Stimulated activated memory B cell treated with anti-CD40 and anti-IgM and Interleukin-4, amounts not matched to agents 10 μg/mL and 1 μg/mL and 100 μg/mL, for 72 hours (primary cell): ENCODE measurements around the gene CRADD.
"Not testable (repeated sequence)": the region's sequence is repeated elsewhere in the genome, so short reads cannot be mapped to it uniquely, and the experiment has no call there.

Experiments
- ATAC-seq: fragments of 150-1000 bp; cut with Tn5 transposase; 2 replicates; pipeline ENCODE4 v1.10.0; 2021
- H3K27ac Mint-ChIP-seq: one replicate; pipeline ENCODE4 v1.8.0; 2022; ENCODE audit warnings: mild to moderate bottlenecking, mixed read lengths
- H3K27me3 Mint-ChIP-seq: one replicate; pipeline ENCODE4 v1.8.0; 2022; ENCODE audit warnings: mixed read lengths
- H3K36me3 Mint-ChIP-seq: one replicate; pipeline ENCODE4 v1.8.0; 2022; ENCODE audit warnings: mixed read lengths
- H3K4me1 Mint-ChIP-seq: one replicate; pipeline ENCODE4 v1.8.0; 2022; ENCODE audit warnings: mixed read lengths
- H3K4me3 Mint-ChIP-seq: one replicate; pipeline ENCODE4 v1.8.0; 2022; ENCODE audit warnings: mild to moderate bottlenecking, moderate library complexity, mixed read lengths
- H3K9me3 Mint-ChIP-seq: one replicate; pipeline ENCODE4 v1.8.0; 2022; ENCODE audit warnings: mixed read lengths

CRADD gene

DNA sequence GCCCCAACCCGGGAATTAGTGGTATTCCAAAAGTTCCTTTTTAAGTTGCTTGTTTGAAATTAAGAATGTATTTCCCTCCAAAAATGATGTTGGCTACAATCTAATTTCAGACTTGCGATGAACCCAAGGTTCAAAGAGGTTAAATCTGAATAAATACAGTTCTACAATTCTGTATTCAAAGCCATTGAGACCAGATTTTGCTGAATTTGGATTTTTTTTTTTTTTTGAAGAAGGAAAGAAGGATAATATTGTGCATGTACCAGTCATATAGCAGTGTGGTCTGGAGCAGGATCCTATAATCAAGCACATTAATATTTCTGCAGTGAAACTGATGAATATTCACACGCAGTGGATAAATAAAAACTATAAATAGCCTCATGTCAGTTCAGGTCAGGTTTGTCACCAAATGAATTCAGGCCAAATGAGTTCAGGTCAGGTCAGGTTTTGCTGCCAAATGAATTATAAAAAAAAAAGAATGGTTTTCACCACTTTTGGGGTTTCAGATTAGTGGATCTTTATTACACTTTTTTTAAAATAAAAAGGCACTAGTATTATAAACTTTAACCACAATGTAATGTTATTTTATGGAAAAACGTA, 69.5 kb downstream of the CRADD start:
- Mint-ChIP-seq H3K9me3 (no peaks in the 10 kb centered on the region), H3K36me3 (no peaks in the 10 kb centered on the region), H3K4me3 (no peak overlapping the region), H3K4me1 (peaks cover 20% of the 10 kb centered on the region), H3K27ac (no peak overlapping the region), H3K27me3 (no peaks in the 10 kb centered on the region)
- ATAC-seq: no peak

DNA sequence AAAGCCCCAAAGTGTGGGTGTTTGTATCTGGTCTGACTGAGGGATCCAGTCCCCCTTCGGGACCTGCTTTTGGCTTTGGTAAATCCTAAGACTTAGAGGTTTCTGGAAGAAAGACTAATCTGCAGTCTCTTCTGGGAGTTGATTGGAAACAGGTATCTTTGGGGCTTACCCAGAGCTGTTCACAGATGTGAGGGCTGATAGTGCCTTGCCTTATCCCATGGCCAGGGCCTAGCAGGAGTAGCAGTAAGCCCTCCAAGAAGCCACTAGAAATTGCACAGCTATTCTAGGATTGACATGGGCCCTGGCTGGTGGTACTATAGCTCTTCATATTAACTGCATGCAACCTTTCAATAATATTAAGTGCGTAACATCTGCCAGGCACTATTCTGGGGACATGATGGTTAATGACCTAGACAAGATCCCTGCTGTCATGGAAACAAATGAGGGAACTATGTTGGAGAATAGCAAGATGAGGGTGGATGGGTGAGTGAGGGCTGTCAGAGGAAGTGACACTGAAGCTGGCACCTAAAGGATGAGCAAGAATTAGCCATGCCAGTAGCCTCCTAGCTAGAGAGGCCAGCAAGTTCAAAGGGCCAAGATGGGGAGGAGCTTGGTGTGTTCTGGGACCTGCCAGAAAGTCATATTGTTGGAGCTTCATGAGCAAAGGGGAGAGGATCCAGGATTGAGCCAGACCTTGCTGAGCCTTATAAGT, 71.7 kb downstream of the CRADD start:
- peaks cover 9% of the 10 kb centered on the region for H3K9me3 Mint-ChIP-seq
- no peak for ATAC-seq
- H3K27me3 Mint-ChIP-seq: no peaks in the 10 kb centered on the region
- H3K36me3 Mint-ChIP-seq: peaks cover 15% of the 10 kb centered on the region
- H3K27ac Mint-ChIP-seq: no peak overlapping the region
- H3K4me1 Mint-ChIP-seq: peaks cover 15% of the 10 kb centered on the region
- no peak overlapping the region for H3K4me3 Mint-ChIP-seq

DNA sequence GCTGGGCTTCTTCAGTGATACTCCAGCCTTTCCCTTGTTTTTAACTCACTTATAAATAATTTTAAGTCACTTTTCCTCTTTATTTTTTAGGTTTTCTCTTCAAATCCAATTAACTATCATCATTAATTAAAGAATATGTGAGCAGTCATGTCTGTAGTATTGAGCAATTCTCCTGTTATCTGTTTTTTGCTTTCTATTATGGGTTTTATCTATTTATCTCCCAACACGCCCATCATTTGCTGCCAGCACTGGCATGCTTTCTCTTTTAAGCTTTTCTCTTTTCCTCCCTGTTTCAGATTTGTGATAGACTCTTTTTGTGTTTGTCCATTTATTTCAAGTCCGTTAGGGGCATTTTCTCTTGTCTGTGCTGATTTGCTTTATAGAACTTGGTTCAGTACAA, 72.3 kb downstream of the CRADD start:
- peaks cover 22% of the 10 kb centered on the region for H3K36me3 Mint-ChIP-seq
- peaks cover 11% of the 10 kb centered on the region for H3K9me3 Mint-ChIP-seq
- no peak overlapping the region for H3K4me3 Mint-ChIP-seq
- H3K27ac Mint-ChIP-seq: no peak overlapping the region
- ATAC-seq: no peak
- H3K27me3 Mint-ChIP-seq: no peaks in the 10 kb centered on the region
- peaks cover 15% of the 10 kb centered on the region for H3K4me1 Mint-ChIP-seq

DNA sequence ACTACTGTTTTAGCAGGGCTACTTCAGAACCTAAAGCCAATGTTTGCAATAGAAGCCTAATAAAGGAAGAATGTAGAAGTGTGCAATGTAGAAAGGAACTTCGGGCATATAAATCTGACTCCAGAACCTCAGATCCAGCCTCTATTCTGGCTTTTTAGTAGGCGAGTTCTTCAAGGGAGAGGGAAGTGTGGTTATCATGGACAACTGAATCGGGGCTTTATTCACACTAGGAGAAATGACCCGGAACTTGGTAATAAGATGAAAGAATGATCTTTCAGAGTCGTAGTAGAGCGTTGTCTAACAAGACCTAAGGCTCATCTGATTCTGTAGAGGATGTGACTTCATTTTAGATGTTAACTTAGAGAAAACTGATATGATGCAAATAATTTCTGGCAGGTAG, 72.9 kb downstream of the CRADD start:
- Mint-ChIP-seq H3K27ac (no peak overlapping the region), H3K4me1 (peaks cover 14% of the 10 kb centered on the region), H3K4me3 (no peak overlapping the region), H3K9me3 (peaks cover 14% of the 10 kb centered on the region), H3K27me3 (no peaks in the 10 kb centered on the region), H3K36me3 (peaks cover 26% of the 10 kb centered on the region)
- ATAC-seq: no peak

DNA sequence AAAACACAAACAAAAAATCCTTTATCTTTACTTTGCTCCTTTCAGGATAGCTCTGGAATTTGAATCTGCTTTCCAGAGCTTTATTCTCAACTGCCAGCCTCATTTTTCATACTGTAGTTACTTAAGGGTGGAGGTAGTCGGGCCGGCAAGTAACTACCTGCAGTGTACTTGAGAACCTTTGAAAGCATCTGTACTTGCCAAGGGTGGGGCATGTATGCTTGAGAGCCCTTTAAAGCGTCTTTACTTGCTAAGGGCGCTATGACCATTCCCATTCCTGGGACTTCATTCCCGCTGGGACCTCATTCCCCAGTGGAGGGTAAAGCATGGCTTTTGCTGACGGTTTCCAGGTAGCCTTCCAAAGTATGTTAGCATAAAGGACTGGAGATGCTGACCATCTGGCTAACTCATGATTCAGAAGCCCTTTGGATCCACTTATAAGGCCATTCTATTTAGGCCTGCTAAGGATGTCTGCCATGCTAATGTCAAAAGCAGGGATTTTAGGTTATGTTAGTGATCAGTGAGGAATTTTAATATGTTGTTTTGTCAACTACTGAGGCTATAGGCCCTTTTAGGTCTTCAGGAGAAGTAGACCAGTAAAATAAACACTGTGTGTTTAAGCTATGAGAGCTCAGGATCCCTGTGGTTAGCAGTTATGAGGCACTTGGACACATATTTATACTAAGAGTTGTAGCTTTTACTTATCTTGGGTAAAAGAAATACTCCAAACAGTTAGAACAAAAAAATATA, 74.9 kb downstream of the CRADD start:
- Mint-ChIP-seq H3K9me3 (peaks cover 14% of the 10 kb centered on the region), H3K36me3 (peaks cover 26% of the 10 kb centered on the region), H3K27ac (no peak overlapping the region), H3K27me3 (no peaks in the 10 kb centered on the region), H3K4me1 (peaks cover 6% of the 10 kb centered on the region), H3K4me3 (no peak overlapping the region)
- no peak for ATAC-seq

DNA sequence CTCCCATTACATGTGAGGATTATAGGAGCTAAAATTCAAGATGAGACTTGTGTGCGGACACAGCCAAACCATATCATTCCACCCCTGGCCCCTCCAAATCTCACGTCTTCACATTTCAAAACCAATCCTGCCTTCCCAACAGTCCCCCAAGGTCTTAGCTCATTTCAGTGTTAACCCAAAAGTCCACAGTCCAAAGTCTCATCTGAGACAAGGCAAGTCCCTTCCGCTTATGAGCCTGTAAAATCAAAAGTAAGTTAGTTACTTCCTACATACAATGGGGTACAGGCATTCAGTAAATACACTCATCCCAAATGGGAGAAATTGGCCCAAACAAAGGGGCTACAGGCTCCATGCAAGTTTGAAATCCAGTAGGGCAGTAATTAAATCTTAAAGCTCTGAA, 76.1 kb downstream of the CRADD start:
- peaks cover 26% of the 10 kb centered on the region for H3K36me3 Mint-ChIP-seq
- H3K27me3 Mint-ChIP-seq: no peaks in the 10 kb centered on the region
- ATAC-seq: no peak
- peaks cover 14% of the 10 kb centered on the region for H3K9me3 Mint-ChIP-seq
- H3K4me3 Mint-ChIP-seq: no peak overlapping the region
- no peak overlapping the region for H3K27ac Mint-ChIP-seq
- H3K4me1 Mint-ChIP-seq: no peaks in the 10 kb centered on the region

DNA sequence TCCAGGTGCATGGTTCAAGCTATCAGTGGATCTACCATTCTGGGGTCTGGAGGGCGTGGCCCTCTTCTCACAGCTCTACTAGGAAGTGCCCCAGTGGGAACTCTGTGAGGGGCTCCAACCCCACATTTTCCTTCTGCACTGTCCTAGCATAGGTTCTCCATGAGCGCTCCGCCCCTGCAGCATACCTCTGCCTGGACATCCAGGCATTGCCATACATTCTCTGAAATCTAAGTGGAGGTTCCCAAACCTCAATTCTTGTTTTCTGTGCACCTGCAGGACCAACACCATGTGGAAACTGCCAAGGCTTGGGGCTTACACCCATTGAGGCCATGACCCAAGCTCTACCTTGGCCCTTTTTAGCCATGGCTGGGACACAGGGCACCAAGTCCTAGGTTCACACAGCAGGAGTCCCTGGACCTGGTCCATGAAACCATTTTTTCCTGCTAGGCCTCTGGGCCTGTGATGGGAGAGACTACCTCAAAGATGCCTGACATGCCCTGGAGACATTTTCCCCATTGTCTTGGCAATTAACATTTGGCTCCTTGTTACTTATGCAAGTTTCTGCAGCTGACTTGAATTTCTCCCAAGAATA, 76.8 kb downstream of the CRADD start:
- Mint-ChIP-seq H3K27me3 (no peaks in the 10 kb centered on the region), H3K36me3 (peaks cover 26% of the 10 kb centered on the region), H3K4me3 (no peak overlapping the region), H3K4me1 (peaks cover under 1% of the 10 kb centered on the region), H3K27ac (no peak overlapping the region), H3K9me3 (peaks cover 14% of the 10 kb centered on the region)
- no peak for ATAC-seq

DNA sequence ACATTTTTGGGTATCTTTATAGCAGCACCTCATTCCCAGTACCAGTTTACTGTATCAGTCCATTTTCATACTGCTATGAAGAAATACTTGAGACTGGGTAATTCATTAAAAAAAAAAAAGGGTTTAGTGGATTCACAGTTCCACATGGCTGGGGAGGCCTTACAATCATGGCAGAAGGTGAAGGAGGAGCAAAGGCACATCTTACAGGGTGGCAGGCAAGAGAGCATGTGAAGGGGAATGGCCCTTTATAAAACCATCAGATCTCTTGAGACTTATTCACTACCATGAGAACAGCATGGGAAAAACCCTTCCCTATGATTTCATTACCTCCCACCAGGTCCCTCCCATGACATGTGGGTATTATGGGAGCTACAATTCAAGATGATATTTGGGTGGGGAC, 77.7 kb downstream of the CRADD start:
- Mint-ChIP-seq H3K9me3 (peaks cover 14% of the 10 kb centered on the region), H3K36me3 (peaks cover 26% of the 10 kb centered on the region)
- not testable (repeated sequence) for H3K4me1 Mint-ChIP-seq, H3K27ac Mint-ChIP-seq, H3K27me3 Mint-ChIP-seq, H3K4me3 Mint-ChIP-seq, ATAC-seq

DNA sequence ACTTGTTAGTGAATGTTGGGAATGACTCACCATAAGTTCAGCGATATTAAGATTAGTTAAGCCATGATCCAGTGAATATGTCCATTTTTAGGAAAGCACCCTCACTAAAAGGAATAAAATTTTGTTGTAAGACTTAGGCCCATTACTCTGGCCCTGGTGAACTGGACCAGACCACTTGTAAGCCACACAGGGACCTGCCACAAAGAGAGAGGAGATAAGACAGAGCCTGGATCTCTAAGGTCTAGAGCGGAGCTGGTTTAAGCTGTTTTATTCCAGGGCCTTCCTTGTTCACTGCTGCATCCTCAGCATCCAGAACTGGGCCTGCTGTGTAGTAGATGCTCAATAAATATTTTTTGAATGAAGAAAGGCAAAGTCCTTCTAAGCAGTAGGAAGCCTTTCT, 79.1 kb downstream of the CRADD start:
- Mint-ChIP-seq H3K27me3 (no peaks in the 10 kb centered on the region), H3K36me3 (peaks cover 26% of the 10 kb centered on the region), H3K27ac (no peak overlapping the region), H3K4me1 (peaks cover 17% of the 10 kb centered on the region), H3K9me3 (peaks cover 14% of the 10 kb centered on the region), H3K4me3 (no peak overlapping the region)
- no peak for ATAC-seq

DNA sequence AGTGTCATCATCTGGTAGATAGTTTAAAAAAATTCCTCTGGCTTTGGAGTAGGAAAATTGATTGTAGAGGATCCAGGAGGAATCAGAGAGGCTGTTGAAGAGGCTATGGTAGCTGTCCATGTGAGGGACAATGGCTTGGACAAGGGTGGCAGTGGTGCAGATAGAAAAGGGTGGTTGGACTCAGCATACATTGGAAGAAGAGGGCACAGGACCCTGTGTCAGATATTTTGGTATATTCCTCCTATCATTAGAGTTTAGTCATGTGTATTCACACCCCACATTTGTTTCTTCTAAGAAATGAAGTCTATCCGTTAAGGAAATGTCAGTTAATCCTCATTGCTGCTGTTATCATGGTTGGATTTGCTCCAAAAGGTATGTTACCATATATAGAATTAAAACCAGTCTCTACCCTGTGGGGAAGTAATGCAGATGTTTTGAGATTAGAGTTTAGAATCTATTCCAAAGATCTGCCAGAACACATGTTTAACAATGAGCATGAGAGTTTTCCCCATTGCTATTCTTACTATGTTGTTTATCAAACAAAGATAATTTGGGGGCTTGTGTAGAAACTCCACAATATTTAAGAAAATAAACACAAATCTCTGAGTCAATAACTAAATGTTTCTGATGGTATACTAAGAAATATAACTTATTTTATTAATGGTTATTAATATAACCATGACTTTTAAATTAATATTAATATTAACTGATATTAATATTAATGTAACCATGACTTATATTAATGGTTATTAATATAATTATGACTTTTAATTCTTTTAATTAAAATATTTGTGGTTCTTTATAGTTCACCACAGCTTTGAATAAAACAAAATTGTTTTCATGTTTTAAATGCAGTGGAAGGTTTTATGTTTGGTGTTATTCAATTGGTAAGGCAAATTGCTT, 80.9 kb downstream of the CRADD start:
- Mint-ChIP-seq H3K27ac (no peak overlapping the region), H3K4me1 (peaks cover 18% of the 10 kb centered on the region), H3K36me3 (peaks cover 19% of the 10 kb centered on the region), H3K27me3 (no peaks in the 10 kb centered on the region), H3K9me3 (peaks cover 9% of the 10 kb centered on the region), H3K4me3 (no peak overlapping the region)
- no peak for ATAC-seq

DNA sequence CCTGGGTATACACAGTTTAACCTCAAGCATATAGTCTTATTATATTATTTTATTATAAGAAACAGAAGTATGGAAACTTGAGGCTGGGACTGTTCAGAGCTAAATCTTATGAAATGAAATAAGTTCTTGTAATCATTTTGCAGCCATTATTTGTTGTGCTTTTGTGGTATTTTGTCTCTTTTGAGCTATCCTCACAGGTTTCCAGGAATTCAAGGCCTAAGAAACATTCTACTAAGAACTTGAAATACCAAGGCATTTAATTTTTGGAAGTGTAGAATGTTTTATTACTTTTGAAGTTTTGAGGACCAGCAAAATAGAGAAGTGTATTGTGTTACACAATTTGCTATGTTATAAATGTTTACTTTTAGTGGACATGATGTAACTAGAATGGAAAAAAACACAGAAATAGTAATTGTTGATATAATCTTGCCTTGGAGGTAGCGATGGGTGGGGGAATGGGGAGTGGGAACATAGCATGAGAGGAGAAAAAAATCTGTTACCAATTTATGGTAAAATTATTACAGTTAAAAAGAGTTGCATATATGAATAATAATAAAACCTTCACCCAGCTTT, 81.7 kb downstream of the CRADD start:
- Mint-ChIP-seq H3K4me3 (no peak overlapping the region), H3K36me3 (peaks cover 11% of the 10 kb centered on the region), H3K27ac (no peak overlapping the region), H3K9me3 (peaks cover 6% of the 10 kb centered on the region), H3K4me1 (peaks cover 19% of the 10 kb centered on the region), H3K27me3 (no peaks in the 10 kb centered on the region)
- ATAC-seq: no peak

DNA sequence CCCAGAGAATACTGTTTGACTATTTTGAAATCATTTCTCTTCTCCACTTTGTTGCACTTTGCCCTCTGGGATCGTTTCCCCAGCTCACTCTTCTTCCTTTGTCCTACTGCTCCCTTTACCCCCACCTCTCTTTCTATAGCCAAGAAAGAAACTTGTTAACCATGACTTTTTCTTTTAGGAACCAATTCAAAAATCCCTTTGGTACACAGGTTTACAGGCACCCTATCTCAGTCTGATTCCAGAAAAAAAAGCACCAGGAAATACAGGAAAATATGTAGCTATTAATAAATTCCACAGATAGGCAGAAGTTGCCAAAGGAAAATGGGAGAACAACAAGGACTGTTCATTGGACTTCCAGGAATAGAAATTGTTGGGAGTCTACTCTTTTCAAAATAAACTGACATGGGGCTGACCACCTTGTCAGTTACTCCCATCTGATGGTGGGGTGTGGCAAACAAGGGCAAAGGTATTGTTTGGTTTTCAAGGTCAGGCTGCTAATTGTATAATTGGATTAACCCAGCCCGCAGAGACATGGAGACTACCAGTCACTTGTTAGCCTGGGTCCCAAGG, 82.4 kb downstream of the CRADD start:
- no peak overlapping the region for H3K4me3 Mint-ChIP-seq
- H3K27me3 Mint-ChIP-seq: no peaks in the 10 kb centered on the region
- peaks cover 24% of the 10 kb centered on the region for H3K4me1 Mint-ChIP-seq
- H3K9me3 Mint-ChIP-seq: peaks cover 3% of the 10 kb centered on the region
- no peak overlapping the region for H3K27ac Mint-ChIP-seq
- peaks cover 3% of the 10 kb centered on the region for H3K36me3 Mint-ChIP-seq
- no peak for ATAC-seq

DNA sequence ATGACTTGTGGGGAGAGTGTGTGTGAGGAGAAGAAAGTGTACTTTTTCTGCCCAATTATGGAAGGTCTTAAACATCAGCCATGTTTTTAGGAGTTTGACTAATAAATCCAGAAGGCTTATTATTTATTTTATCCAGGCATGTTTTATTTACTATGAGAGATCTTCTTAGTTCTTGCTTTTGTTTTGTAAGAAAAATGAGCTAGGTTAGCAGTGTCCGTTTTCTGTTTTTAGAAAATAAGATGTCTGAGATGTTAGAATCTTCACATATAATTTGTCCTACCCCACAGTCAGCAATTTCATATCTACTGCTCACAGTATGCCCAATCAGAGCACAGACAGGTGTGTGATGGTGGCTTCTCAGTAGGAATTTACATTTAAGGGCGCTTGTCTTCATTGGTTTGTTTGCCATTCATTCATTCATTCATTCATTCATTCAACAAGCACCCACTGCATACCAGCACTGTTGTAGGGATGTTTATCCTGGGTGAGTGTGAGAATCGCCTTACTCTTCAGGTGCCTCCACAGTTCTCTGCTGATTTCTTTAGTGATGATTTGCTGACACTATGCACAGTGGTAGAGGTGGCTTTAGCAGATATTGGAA, 83.2 kb downstream of the CRADD start:
- Mint-ChIP-seq H3K4me3 (no peak overlapping the region), H3K27me3 (no peaks in the 10 kb centered on the region), H3K36me3 (no peaks in the 10 kb centered on the region), H3K4me1 (peaks cover 24% of the 10 kb centered on the region), H3K27ac (no peak overlapping the region), H3K9me3 (no peaks in the 10 kb centered on the region)
- no peak for ATAC-seq
